NK-92 treated with Interleukin-12 subunit alpha and Interleukin-12 subunit beta, amount 100 ng/mL, for 24 hours (cell line): ENCODE results near the gene KLRC3.
"Not testable (repeated sequence)": the region's sequence is repeated elsewhere in the genome, so short reads cannot be mapped to it uniquely, and the experiment has no call there.

Experiments used
- DNase-seq: peaks from one replicate; lab custom pipeline; 2025; lab: John Stamatoyannopoulos, UW

KLRC3 gene

GRCh38 chr12:10400829-10401228 is 19.6 kb downstream of the KLRC3 start:
- DNase-seq = no peak

- no peak for DNase-seq
Measured at GRCh38 chr12:10398168-10398567, 22.2 kb downstream of the KLRC3 start.

GRCh38 chr12:10397296-10397695 is 23.1 kb downstream of the KLRC3 start:
- DNase-seq = peak; percentile 36

- DNase-seq = not testable (repeated sequence)
Measured at GRCh38 chr12:10396176-10396575, 24.2 kb downstream of the KLRC3 start.

GRCh38 chr12:10395390-10395998 is 24.9 kb downstream of the KLRC3 start:
- no peak for DNase-seq

- not testable (repeated sequence) for DNase-seq
Measured at GRCh38 chr12:10394531-10395152, 25.8 kb downstream of the KLRC3 start.

- DNase-seq = no peak
Measured at GRCh38 chr12:10393291-10393690, 27.1 kb downstream of the KLRC3 start.

- peak; percentile 45 for DNase-seq
Measured at GRCh38 chr12:10392394-10392930, 27.9 kb downstream of the KLRC3 start.

GRCh38 chr12:10390991-10391390 is 29.4 kb downstream of the KLRC3 start:
- DNase-seq = not testable (repeated sequence)

- no peak for DNase-seq
Measured at GRCh38 chr12:10389904-10390303, 30.5 kb downstream of the KLRC3 start, which contains the start of gene KLRK1. Gene KLRK1, minus strand, starts transcription at chr12:10390041. Its CDS starts 1,231 bp downstream, at chr12:10388810.

GRCh38 chr12:10388624-10389413 is 31.6 kb downstream of the KLRC3 start:
- DNase-seq = no peak

GRCh38 chr12:10387498-10387897 is 32.9 kb downstream of the KLRC3 start:
- DNase-seq = not testable (repeated sequence)

- no peak for DNase-seq
Measured at GRCh38 chr12:10386857-10387256, 33.5 kb downstream of the KLRC3 start.

GRCh38 chr12:10385166-10385613 is 35.2 kb downstream of the KLRC3 start:
- no peak for DNase-seq

- DNase-seq = no peak
Measured at GRCh38 chr12:10384191-10384590, 36.2 kb downstream of the KLRC3 start.

- no peak for DNase-seq
Measured at GRCh38 chr12:10381928-10382628, 38.3 kb downstream of the KLRC3 start.

- DNase-seq = peak; percentile 10
Measured at GRCh38 chr12:10378737-10379136, 41.7 kb downstream of the KLRC3 start.

- DNase-seq = no peak
Measured at GRCh38 chr12:10374624-10375018, 45.8 kb downstream of the KLRC3 start.

GRCh38 chr12:10372559-10372958 is 47.8 kb downstream of the KLRC3 start:
- no peak for DNase-seq

- DNase-seq = not testable (repeated sequence)
Measured at GRCh38 chr12:10371893-10372535, 48.4 kb downstream of the KLRC3 start.
